Fibroblast of gingiva (primary cell): Measurements from ENCODE around the gene CD38.
"Not testable (repeated sequence)": the region's sequence is repeated elsewhere in the genome, so short reads cannot be mapped to it uniquely, and the experiment has no call there.

Experiments used
- DNase-seq: peaks from one replicate; pipeline ENCODE4 v3.0.0-alpha.2; 2011; ENCODE audit warnings: low read depth

Gene CD38

DNA sequence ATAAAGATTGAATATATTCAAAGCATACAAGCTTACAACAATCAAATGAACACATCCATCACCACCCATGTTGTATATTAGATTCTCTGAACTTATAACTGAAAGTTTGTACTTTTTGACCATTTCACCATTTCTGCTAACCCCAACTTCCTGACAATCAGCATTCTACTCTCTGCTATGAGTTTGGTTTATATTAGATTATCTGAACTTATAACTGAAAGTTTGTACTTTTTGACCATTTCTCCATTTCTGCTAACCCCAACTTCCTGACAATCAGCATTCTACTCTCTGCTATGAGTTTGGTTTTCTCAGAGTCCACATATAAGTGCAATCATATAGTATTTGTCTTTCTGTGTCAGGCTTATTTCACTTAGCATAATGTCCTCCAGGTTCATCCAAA is 15.7 kb upstream of the CD38 start:
- not testable (repeated sequence) for DNase-seq

DNA sequence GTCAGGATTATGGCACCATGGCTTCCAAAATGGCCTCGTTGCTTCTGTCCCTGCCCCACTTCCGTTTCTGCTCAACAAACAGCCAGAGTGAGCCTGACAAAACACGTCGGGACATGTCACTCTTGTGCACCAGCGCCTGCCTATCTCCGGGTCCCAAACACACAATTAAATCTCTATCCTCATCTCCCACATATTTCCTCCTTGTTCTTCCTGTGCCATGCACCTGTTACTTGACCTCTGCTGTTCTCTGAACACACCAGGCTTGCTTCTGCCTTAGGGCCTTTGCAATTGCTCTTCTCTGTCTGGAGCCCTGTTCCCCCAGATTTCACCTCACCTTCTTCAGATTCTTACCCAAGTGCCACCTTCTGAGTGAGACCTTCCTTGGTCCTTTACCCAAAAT is 12.7 kb upstream of the CD38 start:
- DNase-seq, result no peak

DNA sequence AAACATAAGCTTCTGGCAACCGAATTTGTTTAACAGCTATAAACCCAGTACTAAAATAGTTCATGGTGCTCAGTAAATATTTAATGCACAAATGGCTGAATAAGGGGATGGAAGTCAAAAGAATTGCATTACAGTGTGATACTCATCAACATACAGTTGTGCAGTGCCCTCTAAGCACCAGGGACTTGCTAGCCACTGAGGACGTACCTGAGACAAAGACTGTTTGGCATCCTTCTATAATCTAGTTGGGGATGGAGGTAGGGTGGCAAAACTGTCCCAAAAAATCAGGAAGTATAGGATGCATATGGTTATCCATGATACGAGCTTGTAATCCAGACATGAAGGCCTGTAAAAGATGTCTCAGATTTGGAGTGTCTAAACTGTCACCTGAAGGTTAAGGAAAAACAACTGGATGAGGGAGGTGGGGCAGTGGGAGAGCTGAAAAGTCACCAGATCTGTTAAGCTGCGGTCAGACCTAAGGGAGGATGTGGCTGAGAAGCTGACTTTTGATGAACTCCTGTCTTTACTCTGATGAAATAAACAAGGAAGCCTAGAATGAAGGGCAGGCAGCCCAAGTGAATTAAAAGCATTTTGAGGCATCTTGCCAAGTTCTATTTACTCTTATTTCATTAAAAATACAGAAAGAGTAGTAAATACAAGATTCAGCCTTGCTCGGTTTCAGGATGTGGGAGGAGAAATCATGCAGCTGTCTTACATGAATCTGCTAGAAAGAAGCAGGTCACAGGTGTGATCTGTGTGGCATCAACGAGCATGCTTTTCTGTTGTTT is 12.0 kb upstream of the CD38 start:
- no peak for DNase-seq

DNA sequence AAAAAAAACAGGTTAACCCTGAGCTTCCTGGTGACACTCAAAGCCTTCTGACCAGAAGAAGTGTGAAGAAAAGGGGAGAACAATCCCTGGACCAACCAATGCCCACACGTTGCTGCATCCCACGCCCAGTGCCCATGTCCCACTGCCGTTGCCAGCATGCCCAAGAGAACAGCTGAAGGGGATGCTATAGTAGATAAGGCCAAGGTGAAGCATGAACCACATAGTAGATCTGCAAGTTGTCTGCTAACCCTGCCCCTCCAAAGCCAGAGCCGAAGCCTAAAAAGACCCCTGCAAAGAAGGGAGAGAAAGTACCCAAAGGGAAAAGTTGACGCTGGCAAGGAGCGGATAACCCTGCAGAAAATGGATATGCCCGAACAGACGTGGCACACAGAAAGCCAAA is 11.3 kb upstream of the CD38 start:
- no peak for DNase-seq

DNA sequence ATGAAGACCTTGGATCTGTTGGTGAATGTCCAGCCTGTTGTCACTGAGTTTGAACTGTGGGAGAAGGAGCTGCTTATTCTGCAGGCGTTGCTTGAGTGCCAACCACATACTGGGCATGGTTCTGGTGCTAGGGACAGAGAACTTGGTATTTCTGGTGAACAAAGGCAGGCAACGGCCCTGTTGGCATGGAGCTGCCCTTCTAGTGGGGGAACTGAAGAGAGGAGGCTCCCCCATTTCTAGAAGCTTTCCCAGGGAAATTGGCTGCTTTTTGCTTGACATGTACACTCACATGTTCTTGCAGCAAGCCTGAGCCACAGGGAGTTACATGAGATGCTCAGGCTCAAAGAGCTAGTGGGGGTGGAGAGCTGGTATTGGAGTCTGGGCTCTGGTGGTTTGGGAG is 8.9 kb upstream of the CD38 start:
- DNase-seq, result no peak

- DNase-seq, result no peak
These were observed 6.7 kb upstream of the CD38 start for GRCh38 chr4:15771216-15772058.

DNA sequence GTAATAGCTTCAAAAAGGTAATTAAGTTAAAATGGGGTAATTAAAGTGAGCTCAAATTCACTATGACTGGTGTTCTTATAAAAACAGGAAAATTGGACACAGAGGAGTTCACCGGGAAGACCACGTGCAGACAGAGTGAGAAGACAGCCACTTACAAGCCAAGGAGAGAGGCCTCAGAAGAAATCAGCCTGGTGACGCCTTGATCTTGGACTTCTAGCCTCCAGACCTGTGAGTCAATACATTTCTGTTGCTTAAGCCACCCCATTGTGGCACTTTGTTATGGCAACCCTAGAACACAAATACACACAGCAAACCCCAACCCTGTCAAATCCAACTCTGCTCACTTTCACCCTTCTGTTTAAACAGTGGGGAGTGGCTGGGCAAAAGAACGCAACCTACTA is 4.1 kb upstream of the CD38 start:
- no peak for DNase-seq

DNA sequence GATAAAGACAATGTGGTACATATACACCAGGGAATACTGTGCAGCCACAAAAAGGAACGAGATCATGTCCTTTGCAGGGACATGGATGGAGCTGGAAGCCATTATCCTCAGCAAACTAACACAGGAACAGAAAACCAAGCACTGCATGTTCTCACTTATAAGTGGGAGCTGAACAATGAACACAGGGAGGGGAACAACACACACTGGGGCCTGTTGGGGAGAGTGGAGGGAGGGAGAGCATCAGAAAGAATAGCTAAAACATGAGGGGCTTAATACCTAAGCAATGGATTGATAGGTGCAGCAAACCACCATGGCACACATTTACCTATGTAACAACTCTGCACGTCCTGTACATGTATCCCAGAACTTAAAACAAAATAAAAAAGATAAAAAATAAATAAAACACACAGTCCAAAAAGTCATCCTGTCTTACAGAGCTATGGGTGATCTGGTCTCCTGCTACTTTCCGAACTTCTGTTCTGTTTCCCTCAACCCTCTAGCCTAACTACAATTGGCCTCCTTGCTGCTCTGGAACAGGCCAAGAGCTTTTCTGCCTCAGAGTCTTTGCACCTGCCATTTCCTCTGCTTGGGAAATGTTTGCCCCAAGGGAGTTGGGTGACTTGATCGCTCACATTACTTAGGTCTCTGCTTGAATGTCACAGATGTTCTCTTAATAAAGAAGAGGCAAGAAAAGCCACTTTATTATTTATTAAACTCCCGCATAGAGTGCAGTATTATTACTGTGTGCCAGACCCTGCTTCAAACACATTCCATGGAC is 1.1 kb upstream of the CD38 start:
- no peak for DNase-seq

DNA sequence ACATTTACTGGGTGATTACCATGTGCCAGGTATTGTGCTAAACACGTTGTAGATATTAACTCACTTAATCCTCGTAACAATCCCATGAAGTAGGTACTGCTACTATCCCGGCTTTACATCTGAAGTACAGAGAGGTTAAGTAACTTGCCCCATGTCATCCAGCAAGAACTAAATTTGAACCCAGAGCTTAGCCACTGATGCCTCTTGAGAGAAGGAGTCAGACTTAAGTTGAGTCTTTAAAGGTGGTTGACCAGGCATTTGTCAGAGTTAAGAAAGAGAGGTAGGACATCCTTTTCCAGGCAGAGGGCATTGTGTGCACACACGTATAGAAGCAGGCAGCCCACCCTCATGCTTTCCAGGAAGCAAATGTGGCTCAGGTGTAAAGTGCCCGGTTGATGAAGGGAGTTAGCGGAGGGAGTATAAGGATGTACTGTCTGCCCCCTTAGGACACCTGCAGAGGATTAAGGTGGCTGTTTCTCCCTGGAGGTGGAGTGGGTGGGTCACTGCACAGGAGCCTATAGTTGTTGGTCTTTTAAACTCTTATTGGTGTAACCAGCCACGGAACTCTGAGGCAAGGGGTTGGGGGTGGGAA is 335 bp upstream of the CD38 start:
- DNase-seq, result no peak

- peak; percentile 55 for DNase-seq
These were observed 1.2 kb downstream of the CD38 start for GRCh38 chr4:15779306-15779705.

GRCh38 chr4:15779809-15780208 is 1.7 kb downstream of the CD38 start:
- no peak for DNase-seq

DNA sequence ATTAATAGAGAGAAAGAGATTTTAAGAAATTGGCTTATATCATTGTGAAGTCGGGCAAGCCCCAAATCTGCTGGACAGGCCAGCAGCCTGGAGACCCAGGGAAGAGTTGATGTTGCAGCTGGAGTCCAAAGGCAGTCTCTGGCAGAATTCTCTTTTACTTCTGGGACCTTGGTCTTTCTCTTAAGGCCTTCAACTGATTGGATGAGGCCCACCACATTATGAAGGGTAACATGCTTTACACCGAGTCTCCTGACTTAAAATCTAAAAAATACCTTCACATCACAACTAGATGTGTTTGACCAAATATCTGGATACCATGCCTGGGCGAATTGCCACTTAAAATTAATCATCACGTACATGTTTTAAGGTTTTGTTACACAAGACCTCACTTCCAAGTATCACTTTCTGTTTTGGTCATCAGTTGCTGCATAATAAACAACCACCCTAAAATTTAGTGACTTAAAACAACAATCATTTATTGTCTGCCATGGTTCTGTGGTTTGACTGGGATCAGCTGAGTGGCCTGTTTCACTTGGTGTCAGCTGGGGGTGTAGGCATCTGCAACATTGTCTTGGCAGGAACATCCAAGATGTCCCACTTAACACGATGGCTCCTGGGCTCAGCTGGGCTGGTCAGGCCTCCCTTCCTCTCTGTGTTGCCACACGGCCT is 3.4 kb downstream of the CD38 start:
- DNase-seq, result no peak

- DNase-seq, result no peak
These were observed 5.5 kb downstream of the CD38 start for GRCh38 chr4:15783676-15784075.

- DNase-seq, result no peak
These were observed 7.0 kb downstream of the CD38 start for GRCh38 chr4:15784959-15785634.

DNA sequence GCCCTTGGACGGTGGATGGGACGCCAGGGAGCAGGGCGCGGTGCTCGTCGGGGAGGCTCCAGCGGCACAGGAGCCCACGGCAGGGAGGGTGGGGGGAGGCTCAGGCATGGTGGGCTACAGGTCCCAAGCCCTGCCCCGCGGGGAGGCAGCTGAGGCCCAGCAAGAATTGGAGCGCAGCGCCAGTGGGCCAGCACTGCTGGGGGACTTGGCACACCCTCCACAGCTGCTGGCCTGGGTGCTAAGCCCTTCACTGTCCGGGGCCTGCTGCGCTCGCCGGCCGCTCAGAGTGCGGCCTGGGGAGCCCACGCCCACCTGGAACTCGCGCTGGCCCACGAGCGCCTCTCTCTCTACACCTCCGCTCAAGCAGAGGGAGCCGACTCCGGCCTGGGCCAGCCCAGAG is 8.6 kb downstream of the CD38 start:
- no peak for DNase-seq

GRCh38 chr4:15792974-15793373 is 14.8 kb downstream of the CD38 start:
- no peak for DNase-seq

- no peak for DNase-seq
These were observed 15.6 kb downstream of the CD38 start for GRCh38 chr4:15793506-15794363.

GRCh38 chr4:15794426-15794825 is 16.3 kb downstream of the CD38 start:
- no peak for DNase-seq

DNA sequence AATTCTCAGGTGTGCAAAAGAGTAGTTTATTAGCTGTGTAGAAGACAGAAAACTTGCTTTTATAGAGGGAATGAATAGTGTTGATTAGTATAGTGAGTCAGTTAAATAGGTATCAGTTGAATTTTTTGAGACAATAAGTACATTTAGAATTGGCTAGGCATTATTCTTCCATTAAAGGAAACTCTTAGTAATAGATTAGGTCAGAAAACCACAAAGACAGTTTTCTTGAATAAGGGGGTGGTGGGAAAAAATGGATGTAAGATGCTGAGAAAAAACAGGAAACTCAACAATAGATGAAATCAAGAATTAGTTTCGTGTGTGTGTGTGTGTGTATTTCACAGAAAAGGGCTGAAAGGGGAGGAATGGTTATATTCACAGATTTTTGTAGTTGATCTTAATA is 16.8 kb downstream of the CD38 start:
- DNase-seq, result no peak

- DNase-seq, result no peak
These were observed 19.2 kb downstream of the CD38 start for GRCh38 chr4:15797320-15797719.
